GM18499 (cell line): ENCODE measurements around the gene FHIT.
A peak's percentile ranks its signal among the peaks of the same experiment; 100 is the strongest.

Source experiments
- ATAC-seq: cut with Tn5 transposase; IDR thresholded peaks from one replicate; pipeline ENCODE4 v1.9.1; 2021; ENCODE audit warnings: moderate number of reproducible peaks; ENCODE audit not compliant: insufficient read depth, unreplicated experiment

The FHIT gene

GRCh38 chr3:61177450-61177849, 73.8 kb downstream of the FHIT start:
- ATAC-seq = no peak

- ATAC-seq = no peak
Measured at GRCh38 chr3:61173676-61174075, 77.6 kb downstream of the FHIT start.

- no peak for ATAC-seq
Measured at GRCh38 chr3:61172684-61173083, 78.6 kb downstream of the FHIT start.

- ATAC-seq = no peak
Measured at GRCh38 chr3:61172203-61172602, 79.0 kb downstream of the FHIT start.

GRCh38 chr3:61169621-61170251, 81.5 kb downstream of the FHIT start:
- ATAC-seq = no peak

- ATAC-seq = no peak
Measured at GRCh38 chr3:61168286-61168685, 83.0 kb downstream of the FHIT start.

GRCh38 chr3:61162965-61163364, 88.3 kb downstream of the FHIT start:
- ATAC-seq = no peak

- no peak for ATAC-seq
Measured at GRCh38 chr3:61158667-61159066, 92.6 kb downstream of the FHIT start.

GRCh38 chr3:61158216-61158615, 93.0 kb downstream of the FHIT start:
- ATAC-seq = no peak

- ATAC-seq = peak; percentile 46
Measured at GRCh38 chr3:61157414-61157813, 93.8 kb downstream of the FHIT start.

- ATAC-seq = no peak
Measured at GRCh38 chr3:61155701-61156292, 95.5 kb downstream of the FHIT start.

- no peak for ATAC-seq
Measured at GRCh38 chr3:61154457-61155198, 96.6 kb downstream of the FHIT start.

GRCh38 chr3:61152071-61152470, 99.2 kb downstream of the FHIT start:
- ATAC-seq = no peak

GRCh38 chr3:61149236-61149635, 102.0 kb downstream of the FHIT start:
- no peak for ATAC-seq

GRCh38 chr3:61146010-61146890, 105.0 kb downstream of the FHIT start:
- ATAC-seq = no peak

- no peak for ATAC-seq
Measured at GRCh38 chr3:61141697-61142096, 109.6 kb downstream of the FHIT start.

GRCh38 chr3:61141227-61141626, 110.0 kb downstream of the FHIT start:
- ATAC-seq = no peak

- ATAC-seq = no peak
Measured at GRCh38 chr3:61139686-61140085, 111.6 kb downstream of the FHIT start.

GRCh38 chr3:61138401-61138800, 112.9 kb downstream of the FHIT start:
- ATAC-seq = no peak

- no peak for ATAC-seq
Measured at GRCh38 chr3:61136191-61136590, 115.1 kb downstream of the FHIT start.

- no peak for ATAC-seq
Measured at GRCh38 chr3:61134532-61134931, 116.7 kb downstream of the FHIT start.
